ENCODE data around the gene CDH20.

CDH20 gene

GRCh38 chr18:61531182-61531581, 198.0 kb downstream of the CDH20 start:
- H3K27me3 ChIP-seq (ENCODE audit: insufficient read depth, low read depth, severe bottlenecking) = no peaks in the 10 kb centered on the region
- no peak for TF ChIP-seq CTCF (IDR thresholded peaks at IDR 0.05; ENCODE audit: low read depth, low read length)
- H3K36me3 ChIP-seq = no peaks in the 10 kb centered on the region
- no peaks in the 10 kb centered on the region for H3K9me3 ChIP-seq (ENCODE audit: severe bottlenecking)
- H3K4me3 ChIP-seq (ENCODE audit: low read depth, low read length) = no peak overlapping the region
- H3K27ac ChIP-seq = no peak overlapping the region
- no peak for DNase-seq

GRCh38 chr18:61531891-61532290, 198.7 kb downstream of the CDH20 start:
- Histone ChIP-seq H3K4me3 (ENCODE audit: low read depth, low read length) (no peak overlapping the region), H3K9me3 (ENCODE audit: severe bottlenecking) (no peaks in the 10 kb centered on the region), H3K27me3 (ENCODE audit: insufficient read depth, low read depth, severe bottlenecking) (no peaks in the 10 kb centered on the region), H3K27ac (no peak overlapping the region), H3K36me3 (no peaks in the 10 kb centered on the region)
- DNase-seq = no peak
- TF ChIP-seq CTCF (IDR thresholded peaks at IDR 0.05; ENCODE audit: low read depth, low read length) = no peak

GRCh38 chr18:61535401-61535800, 202.2 kb downstream of the CDH20 start:
- DNase-seq = no peak
- TF ChIP-seq CTCF (IDR thresholded peaks at IDR 0.05; ENCODE audit: low read depth, low read length) = no peak
- Histone ChIP-seq H3K27ac (no peak overlapping the region), H3K9me3 (ENCODE audit: severe bottlenecking) (no peaks in the 10 kb centered on the region), H3K4me3 (ENCODE audit: low read depth, low read length) (no peak overlapping the region), H3K36me3 (no peaks in the 10 kb centered on the region), H3K27me3 (ENCODE audit: insufficient read depth, low read depth, severe bottlenecking) (no peaks in the 10 kb centered on the region)

- no peak overlapping the region for H3K27ac ChIP-seq
Measured at GRCh38 chr18:61541673-61542072, 208.4 kb downstream of the CDH20 start.

GRCh38 chr18:61542596-61542995, 209.4 kb downstream of the CDH20 start:
- H3K27ac ChIP-seq = no peak overlapping the region
- H3K36me3 ChIP-seq = no peaks in the 10 kb centered on the region
- no peak overlapping the region for H3K4me3 ChIP-seq (ENCODE audit: low read depth, low read length)
- H3K9me3 ChIP-seq (ENCODE audit: severe bottlenecking) = no peaks in the 10 kb centered on the region
- DNase-seq = no peak
- no peak for TF ChIP-seq CTCF (IDR thresholded peaks at IDR 0.05; ENCODE audit: low read depth, low read length)
- H3K27me3 ChIP-seq (ENCODE audit: insufficient read depth, low read depth, severe bottlenecking) = no peaks in the 10 kb centered on the region

More at GRCh38 chr18:61541673-61542072, 208.4 kb downstream of the CDH20 start:
- Histone ChIP-seq H3K9me3 (ENCODE audit: severe bottlenecking) (no peaks in the 10 kb centered on the region), H3K4me3 (ENCODE audit: low read depth, low read length) (no peak overlapping the region), H3K27me3 (ENCODE audit: insufficient read depth, low read depth, severe bottlenecking) (no peaks in the 10 kb centered on the region), H3K36me3 (no peaks in the 10 kb centered on the region)
- no peak for DNase-seq
- no peak for TF ChIP-seq CTCF (IDR thresholded peaks at IDR 0.05; ENCODE audit: low read depth, low read length)

- no peaks in the 10 kb centered on the region for H3K27me3 ChIP-seq (ENCODE audit: insufficient read depth, low read depth, severe bottlenecking)
- TF ChIP-seq CTCF (IDR thresholded peaks at IDR 0.05; ENCODE audit: low read depth, low read length) = no peak
Measured at GRCh38 chr18:61543518-61543917, 210.3 kb downstream of the CDH20 start.

More at GRCh38 chr18:61543518-61543917, 210.3 kb downstream of the CDH20 start:
- DNase-seq = no peak
- H3K27ac ChIP-seq = no peak overlapping the region
- H3K9me3 ChIP-seq (ENCODE audit: severe bottlenecking) = no peaks in the 10 kb centered on the region
- H3K4me3 ChIP-seq (ENCODE audit: low read depth, low read length) = no peak overlapping the region
- no peaks in the 10 kb centered on the region for H3K36me3 ChIP-seq
